Measurements from ENCODE around the gene SYP.
"Not testable (repeated sequence)": the region's sequence is repeated elsewhere in the genome, so short reads cannot be mapped to it uniquely, and the experiment has no call there.

Gene SYP

DNA sequence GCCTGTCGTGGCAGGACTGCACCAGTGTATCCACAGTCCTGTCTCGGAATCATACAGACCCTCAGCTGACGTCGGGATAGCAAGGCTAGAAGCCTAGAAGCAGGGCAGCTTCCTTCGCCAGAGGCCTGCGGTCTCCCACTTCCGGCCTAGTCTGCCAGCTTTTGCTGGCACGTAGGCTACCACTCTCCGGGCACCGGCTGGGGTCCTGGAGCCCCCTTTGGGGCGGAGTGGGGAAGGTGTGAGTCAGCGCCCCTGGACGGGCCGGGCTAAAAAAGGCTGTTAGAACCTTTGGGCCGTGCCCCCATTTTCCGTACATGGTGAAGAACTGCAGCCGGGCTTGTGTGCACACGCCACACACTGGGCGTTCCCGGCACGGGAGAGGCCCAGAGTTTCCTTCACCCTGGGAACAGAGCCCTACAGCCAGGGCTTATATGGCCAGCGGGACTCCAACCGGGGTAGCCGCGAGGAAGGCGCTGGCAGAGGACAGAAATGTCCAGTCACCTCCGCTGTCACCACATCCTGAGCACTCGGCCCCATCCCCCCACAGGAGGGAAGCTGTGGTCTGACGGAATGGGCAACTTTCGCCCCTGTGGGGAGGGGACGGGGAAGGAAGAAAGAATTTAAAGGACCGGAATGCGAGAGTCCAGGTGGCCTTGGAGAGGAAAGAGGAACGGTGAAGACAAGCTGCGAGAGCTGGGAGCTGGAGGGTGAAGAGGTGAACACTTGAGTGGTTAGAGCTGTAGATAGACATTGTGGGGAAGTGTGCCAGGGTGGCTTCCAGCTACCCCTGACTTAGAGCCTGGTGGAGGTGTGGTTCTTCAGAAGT lies 32.9 kb downstream of the SYP start:
- peak; percentile 50 to 56 for DNase-seq (ENCODE audit: low read depth in 2 of 2)

GRCh38 chrX:49165901-49166881 lies 33.8 kb downstream of the SYP start:
- peak; percentile 30 to 45 for DNase-seq (ENCODE audit: low read depth in 2 of 2)

GRCh38 chrX:49164589-49165360 lies 35.2 kb downstream of the SYP start:
- no peak for DNase-seq (ENCODE audit: low read depth in 2 of 2)

DNA sequence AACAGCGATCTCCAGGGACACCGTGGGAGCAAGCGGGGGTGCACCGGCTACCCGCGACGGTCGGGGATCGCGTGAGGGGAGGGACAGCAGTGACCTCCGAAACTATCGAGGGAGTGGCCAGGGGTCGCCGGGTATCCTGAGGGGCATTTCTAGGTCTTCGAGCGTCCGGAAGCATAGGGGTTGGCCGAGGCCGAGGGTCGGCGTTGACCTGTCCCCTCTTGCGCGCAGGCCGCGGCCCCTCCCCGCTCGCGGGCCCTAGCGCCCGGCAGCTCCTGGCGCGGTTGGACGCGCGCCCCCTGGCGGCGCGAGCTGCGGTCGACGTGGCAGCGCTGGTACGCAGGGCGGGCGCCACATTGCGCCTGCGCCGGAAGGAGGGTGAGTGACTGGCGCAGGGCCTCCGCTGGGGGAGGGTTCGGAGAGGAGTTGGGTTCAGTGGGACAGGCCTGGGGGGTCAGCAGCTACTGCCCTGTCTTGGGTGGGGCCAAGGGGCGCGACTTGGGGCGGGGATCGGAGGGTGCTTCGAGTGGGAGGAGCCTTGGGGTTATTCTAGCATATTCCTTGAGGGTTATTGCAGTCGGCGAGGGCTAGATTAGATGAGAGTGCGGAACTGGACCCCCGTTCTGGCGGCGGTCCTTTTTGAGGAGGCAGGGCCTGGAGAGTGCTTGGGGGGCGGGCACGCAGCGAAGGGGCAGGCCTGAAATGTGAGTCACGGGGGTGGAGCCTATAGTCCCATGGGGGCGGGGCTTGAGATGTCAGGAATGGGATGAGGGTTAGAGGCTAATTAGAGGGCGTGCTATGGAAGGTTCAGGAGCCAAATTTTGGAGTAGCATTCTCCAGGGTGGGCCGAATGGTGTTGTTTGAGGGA lies 36.2 kb downstream of the SYP start:
- DNase-seq (ENCODE audit: low read depth in 2 of 2), result peak; percentile 53 to 59

DNA sequence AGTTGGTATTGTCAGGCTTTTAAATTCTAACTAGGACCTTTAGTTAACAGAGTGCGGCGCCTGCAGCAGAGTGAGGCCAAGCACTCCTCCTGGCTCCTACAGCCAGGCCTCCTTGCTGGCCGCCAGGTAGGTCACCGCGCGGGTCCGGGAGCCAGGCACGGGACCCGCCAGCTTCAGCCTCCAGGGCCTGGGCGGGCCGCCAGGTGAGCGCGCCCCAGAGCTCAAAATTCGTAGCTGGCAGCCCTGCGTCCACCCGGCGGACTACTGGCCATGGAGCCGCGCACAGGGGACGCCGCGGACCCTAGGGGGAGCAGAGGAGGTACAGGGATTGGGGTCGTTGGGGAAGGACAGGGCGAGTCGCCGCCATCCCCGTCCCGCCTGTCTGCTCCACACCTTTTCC lies 37.4 kb downstream of the SYP start, which contains the start of gene MAGIX:
Gene MAGIX (plus strand): TSS at position 139 of the 400 bp plus-strand sequence. CDS start 132 bp downstream, at position 271.
- DNase-seq (ENCODE audit: low read depth in 2 of 2), result no peak

DNA sequence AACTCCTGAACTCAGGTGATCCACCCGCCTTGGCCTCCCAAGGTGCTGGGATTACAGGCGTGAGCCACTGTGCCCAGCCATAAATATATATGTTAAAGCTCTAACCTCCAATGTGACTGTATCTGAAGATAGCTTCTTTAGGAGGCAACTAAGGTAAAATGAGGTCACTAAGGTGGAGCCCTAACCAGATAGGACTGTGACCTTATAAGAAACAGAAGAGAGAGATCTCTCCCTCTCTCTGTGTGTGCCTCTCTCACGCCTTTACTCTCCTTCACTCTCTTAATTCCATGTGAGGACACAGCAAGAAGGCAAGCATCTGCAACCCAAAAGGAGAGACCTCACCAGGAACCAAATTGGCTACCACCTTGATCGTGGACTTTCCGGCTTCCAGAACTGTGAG lies 38.4 kb downstream of the SYP start:
- no peak for DNase-seq (ENCODE audit: low read depth in 2 of 2)

DNA sequence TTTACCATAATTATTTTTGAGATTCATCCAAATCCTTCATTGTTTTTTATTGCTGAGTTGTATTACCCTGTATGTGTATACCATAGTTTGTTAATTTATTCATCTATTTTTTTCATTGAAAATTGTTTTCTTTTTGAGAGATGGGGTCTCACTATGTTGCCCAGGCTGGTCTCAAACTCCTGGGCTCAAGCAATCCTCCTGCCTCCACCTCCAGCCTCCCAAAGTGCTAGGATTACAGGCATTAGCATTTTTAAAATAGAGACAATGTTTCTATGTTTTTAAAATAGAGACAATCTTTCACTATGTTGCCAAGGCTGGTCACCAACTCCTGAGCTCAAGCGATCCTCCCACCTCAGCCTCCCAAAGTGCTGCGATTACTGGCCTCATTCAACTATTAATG lies 39.1 kb downstream of the SYP start:
- no peak for DNase-seq (ENCODE audit: low read depth in 2 of 2)

DNA sequence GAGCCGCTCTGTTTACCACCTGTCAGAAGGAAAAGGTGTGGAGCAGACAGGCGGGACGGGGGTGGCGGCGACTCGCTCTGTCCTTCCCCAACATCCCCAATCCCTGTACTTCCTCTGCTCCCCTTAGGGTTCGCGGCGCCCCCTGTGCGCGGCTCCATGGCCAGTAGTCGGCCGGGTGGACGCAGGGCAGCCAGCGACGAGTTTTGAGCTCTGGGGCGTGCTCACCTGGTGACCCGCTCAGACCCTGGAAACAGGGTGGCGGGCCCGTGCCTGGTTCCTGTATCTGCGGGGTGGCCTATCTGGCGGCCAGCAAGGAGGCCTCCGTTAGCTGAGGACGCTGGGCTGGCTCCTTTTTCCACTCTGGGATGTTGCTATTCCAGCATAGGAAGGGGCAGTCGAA lies 42.8 kb downstream of the SYP start:
- no peak for DNase-seq (ENCODE audit: low read depth in 2 of 2)

DNA sequence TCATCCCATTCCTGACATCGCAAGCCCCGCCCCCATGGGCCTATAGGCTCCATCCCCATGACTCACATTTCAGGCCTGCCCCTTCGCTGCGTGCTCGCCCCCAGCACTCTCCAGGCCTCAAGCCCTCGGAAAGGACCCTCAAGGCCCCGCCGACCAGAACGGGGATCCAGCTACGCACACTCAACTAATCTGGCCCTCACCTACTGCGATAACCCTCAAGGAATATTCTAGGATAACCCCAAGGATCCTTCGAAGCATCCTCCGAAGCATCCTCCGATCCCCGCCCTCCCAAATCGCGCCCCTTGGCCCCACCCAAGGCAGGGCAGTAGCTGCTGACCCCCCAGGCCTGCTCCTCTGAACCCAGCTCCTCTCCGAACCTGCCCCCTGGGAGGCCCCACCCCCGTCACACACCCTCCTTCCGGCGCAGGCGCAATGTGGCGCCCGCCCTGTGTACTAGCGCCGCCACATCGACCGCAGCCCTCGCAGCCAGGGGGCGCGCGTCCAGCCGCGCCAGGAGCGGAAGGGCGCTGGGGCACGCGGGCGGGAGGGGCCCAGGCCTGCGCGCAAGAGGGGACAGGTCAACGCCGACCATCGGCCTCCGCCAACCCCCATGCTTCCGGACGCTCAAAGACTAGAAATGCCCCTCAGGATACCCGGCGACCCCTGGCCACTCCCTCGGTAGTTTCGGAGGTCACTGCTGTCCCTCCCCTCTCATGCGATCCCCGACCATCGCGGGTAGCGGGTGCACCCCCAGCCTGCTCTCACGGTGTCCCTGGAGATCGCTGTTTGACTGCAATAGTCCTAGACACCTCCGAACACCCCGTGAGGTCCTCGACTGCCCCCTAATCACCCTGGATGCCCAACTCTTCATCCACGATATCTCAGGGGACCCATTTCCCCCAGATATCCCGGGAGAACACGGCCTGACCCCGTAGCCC lies 43.8 kb downstream of the SYP start:
- peak; percentile 62 to 75 for DNase-seq (ENCODE audit: low read depth in 2 of 2)

GRCh38 chrX:49155243-49155899 lies 44.6 kb downstream of the SYP start:
- no peak for DNase-seq (ENCODE audit: low read depth in 2 of 2)

- no peak for DNase-seq (ENCODE audit: low read depth in 2 of 2)
Observed at GRCh38 chrX:49153467-49153866, 46.5 kb downstream of the SYP start.

- DNase-seq (ENCODE audit: low read depth in 2 of 2), result not testable (repeated sequence)
Observed at GRCh38 chrX:49149291-49149690, 50.7 kb downstream of the SYP start.

DNA sequence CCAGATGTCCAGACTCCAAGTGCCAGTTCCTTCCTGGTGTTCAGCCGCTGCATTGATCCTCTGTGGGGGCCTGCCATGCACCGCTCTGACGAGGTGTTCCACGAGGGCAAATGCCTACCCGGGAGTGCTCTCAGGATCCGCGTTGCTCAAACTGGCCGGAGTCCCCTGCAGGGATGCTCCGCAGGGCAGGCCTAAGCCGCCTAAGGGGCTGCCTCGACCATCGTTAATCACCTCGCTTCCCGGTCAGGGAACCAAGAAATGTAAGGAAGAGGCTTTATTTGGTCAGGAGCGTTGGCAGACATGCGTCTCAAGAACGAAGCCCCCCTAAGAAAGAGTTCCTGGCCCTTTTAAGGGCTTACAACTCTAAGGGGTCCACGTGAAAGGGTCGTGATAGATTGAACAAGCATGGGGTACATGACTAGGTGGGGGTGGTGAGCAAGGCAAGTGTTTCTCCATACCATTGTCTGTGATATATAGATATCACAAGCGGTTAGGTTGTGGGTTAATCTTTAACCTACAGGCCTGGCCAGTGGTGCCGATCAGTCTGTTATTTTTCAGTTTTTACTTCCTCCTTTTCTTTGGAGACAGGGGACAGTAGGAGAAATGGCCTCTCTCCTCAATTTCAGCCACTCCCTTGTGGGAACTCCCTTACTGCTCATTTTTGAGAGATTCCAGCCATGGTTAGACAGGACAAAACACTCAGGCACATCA lies 51.4 kb downstream of the SYP start:
- DNase-seq (ENCODE audit: low read depth in 2 of 2), result not testable (repeated sequence)

DNA sequence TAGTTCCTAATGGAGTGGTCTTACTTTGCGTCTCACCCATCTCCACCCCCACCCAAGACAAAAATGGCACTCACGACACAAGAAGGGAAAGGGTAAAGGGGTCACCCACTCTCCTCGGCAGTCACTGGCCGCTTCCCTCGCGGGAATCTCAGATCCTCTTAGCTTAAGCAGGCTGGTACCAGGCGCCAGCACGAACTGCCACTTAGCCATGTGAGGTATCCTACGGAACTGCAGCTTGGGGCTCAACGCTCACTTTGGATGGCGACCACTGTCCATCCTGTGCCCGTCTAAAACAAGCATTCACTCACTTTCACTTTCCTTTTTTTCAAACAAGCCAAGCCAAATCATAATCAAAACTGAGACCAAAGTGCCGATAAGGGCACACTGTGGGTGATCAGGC lies 52.1 kb downstream of the SYP start:
- DNase-seq (ENCODE audit: low read depth in 2 of 2), result no peak

DNA sequence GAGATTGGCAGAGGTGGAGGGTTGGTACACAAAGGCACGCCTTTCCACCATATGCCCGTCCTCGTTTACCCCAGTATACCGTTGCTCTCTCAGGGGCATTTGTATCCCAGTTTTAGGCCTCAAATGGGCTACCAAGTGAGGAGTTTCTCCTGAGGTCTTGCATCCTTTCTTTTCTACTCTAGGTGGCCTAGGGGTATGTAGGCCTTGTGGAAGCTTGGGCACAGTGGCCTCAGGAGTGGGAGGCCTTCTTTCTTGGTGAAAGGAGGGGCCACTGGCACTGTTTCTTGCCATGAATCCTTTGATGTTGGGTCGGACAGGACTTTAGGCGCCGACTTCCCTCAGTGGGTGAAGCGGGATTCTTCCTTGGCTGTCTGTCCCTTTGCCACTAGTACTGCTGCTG lies 52.7 kb downstream of the SYP start:
- no peak for DNase-seq (ENCODE audit: low read depth in 2 of 2)

DNA sequence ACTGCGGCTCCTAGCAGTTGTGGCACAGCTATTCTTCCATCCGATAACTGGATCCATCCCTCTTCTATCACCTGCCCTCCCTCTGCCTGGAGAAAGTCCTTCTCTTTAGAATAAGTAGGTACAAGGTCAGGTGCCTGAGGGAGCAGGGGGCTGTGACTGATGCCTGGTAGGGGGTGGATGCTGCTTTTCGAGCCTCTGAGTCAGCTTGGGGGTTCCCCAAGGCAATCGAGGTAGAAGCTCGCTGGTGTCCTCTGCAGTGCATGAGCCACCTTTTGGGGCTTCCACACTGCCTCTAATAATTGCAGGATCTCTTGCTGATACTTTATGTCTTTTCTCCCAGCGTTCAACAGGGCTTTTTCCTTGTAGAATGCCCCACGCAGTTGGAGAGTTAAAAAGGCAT lies 56.8 kb downstream of the SYP start:
- not testable (repeated sequence) for DNase-seq (ENCODE audit: low read depth in 2 of 2)

GRCh38 chrX:49142264-49142663 lies 57.7 kb downstream of the SYP start:
- DNase-seq (ENCODE audit: low read depth in 2 of 2), result not testable (repeated sequence)

DNA sequence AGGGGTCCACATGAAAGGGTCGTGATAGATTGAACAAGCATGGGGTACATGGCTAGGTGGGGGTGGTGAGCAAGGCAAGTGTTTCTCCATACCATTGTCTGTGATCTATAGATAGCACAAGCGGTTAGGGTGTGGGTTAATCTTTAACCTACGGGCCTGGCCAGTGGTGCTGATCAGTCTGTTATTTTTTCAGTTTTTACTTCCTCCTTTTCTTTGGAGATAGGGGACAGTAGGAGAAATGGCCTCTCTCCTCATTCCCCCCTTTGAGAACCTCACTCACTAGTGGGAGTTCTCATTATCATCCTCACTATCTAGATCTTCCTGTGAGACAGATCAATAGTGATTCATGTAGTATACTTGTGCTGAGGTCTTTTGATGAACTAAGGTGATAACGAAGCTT lies 60.3 kb downstream of the SYP start:
- no peak for DNase-seq (ENCODE audit: low read depth in 2 of 2)

All from stimulated activated CD8-positive, alpha-beta memory T cell treated with anti-CD3 and anti-CD28 coated beads, Interleukin-2, amount 100 ng/mL, for 1 hour (primary cell).